ENCODE measurements around the gene CORO7.

DNA sequence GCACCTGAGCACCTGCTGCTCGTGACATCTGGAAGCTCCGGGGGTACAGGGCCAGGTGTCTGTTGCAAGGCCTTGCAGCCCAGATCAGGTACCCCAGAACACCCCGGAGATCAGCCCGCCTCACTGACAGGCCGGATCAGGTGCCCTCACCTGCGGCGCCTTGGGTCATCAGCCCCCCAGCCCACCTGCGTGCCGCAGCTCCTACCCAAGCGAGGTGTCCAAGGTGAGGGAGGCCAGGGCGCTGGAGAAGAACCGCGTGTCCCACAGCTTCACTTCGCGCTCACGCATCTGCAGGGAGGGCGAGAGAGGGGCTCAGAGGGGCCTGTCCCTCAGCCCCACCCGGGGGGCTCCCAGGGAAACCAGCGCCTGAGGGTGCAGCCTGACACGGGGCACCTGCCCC is 28.6 kb downstream of the CORO7 start:
- TF ChIP-seq, protein P1, sequence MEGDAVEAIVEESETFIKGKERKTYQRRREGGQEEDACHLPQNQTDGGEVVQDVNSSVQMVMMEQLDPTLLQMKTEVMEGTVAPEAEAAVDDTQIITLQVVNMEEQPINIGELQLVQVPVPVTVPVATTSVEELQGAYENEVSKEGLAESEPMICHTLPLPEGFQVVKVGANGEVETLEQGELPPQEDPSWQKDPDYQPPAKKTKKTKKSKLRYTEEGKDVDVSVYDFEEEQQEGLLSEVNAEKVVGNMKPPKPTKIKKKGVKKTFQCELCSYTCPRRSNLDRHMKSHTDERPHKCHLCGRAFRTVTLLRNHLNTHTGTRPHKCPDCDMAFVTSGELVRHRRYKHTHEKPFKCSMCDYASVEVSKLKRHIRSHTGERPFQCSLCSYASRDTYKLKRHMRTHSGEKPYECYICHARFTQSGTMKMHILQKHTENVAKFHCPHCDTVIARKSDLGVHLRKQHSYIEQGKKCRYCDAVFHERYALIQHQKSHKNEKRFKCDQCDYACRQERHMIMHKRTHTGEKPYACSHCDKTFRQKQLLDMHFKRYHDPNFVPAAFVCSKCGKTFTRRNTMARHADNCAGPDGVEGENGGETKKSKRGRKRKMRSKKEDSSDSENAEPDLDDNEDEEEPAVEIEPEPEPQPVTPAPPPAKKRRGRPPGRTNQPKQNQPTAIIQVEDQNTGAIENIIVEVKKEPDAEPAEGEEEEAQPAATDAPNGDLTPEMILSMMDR (conservative IDR thresholded peaks at IDR 0.05; ENCODE audit: low read depth, low read length), result no peak
- no peak for TF ChIP-seq EZH2phosphoT487 (IDR thresholded peaks at IDR 0.05; ENCODE audit: borderline replicate concordance, low read length)
- TF ChIP-seq EZH2 (IDR thresholded peaks at IDR 0.05; ENCODE audit: low read length, unreplicated experiment), result no peak
